OCI-M2 (cell line): ENCODE data around the gene TTLL9.

ENCODE experiments used
- DNase-seq: peaks from one replicate; lab custom pipeline; 2025; ENCODE audit not compliant: unreplicated experiment; lab: John Stamatoyannopoulos, UW

The TTLL9 gene

GRCh38 chr20:31857861-31858759 lies 12.3 kb upstream of the TTLL9 start:
- DNase-seq: no peak

DNA sequence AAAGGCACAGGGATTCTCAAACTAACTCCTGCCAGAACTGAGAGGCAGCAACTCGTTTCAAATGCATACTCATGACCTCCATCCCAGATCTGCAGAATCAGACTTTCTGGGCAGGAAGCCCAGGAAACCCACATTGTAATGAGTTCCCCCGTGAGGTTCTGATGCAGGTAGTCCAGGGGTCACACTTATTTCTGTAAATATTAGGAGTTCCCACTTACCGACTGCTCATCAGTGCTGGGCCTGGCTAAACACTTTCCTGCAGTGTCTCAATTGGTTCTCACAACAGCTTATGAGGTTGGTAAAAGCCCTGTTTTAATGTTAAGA lies 11.7 kb upstream of the TTLL9 start:
- no peak for DNase-seq

DNA sequence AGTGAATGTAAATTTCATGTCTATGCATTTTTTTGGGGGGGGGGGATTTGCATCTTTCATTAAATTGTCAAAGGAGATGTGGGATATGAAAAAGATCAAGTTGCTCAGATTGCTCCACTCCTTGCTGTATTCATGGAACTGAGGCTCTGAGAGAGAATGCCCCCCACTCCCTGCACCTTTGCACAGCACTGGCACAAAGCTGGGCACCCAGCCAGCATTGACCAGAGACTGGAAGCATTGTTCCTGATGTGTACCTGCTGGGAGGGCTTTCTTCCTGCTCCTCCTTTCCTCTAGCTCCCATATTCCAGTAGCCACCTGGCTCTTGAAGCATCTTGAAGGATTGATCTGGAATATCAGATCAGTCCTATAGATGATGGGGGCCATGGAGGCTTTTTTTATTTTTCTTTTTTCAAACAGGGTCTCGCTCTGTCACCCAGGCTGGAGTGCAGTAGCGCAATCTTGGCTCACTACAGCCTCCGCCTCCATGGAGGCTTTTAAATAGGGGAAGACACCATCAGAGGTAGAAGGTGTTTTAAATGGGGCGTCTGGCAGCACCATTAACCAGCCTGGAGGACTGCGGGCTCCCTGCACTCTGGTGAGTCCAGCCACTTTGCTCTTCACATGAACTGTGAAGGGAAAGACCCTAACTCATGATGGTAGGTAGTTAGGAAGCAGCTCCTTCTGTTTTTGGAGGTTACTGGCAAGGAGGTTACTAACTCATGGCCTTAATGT lies 11.0 kb upstream of the TTLL9 start:
- no peak for DNase-seq

DNA sequence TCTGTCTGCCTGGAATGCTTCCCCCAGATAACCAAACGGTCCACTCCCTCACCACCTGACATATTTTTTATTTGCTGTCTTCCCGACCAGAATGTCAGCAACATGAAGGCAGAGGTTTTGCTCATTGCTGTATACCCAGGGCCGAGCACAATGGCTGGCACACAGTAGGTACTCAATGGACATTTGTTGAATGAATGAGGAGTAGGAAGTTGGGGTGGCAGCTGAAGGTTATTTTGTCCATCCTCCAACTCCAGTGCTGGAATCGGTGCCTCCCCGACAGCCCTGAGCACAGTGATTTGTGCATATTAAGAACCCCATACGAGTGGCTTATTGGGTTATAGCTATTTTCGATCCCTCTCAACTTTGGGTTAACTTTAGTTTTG lies 10.4 kb upstream of the TTLL9 start:
- no peak for DNase-seq

- no peak for DNase-seq
Observed at GRCh38 chr20:31860390-31861134, 9.9 kb upstream of the TTLL9 start.

GRCh38 chr20:31861135-31861384 lies 9.4 kb upstream of the TTLL9 start:
- DNase-seq: no peak

- DNase-seq: no peak
Observed at GRCh38 chr20:31861385-31862156, 8.9 kb upstream of the TTLL9 start.

- DNase-seq: no peak
Observed at GRCh38 chr20:31862157-31862470, 8.3 kb upstream of the TTLL9 start.

- no peak for DNase-seq
Observed at GRCh38 chr20:31862506-31862905, 7.9 kb upstream of the TTLL9 start.

DNA sequence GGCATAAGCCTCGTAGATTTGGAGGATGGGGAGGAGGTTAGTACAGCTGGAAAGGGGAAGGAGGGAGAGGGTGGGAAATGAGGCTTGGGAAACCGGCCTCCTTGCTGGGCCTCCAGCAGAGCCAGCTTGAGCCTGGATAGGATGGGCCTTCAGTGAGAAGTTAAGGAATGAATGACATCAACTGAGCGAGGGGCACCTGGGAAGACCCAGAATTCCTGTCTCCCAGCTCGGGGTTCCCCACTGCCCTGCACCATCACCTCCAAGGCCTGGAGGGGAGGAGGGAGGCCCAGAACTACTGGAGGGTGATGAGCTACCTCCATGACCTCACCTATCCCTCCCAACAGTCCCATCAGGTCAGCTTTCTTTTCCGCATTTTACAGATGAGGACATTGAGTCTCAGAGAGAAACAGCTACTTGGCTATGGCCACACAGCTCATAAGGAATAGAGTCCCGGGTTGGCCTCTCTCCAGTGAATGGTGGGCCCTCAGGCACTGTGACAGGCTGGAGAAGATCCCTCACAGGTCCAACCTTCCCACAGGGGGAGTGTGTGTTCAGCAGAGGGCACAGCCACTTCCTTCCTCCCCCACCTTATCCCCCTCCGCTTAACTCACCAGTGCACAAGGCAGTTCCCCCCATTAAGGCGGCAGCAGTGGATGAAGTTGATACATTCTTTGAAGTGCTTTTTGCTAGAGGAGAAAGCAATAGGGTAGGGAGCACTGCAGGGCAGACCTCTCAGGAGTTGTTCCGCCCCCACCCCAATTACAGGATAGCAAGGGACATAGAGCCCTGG lies 6.9 kb upstream of the TTLL9 start:
- DNase-seq: no peak

- no peak for DNase-seq
Observed at GRCh38 chr20:31864521-31865400, 5.7 kb upstream of the TTLL9 start.

- no peak for DNase-seq
Observed at GRCh38 chr20:31866221-31866620, 4.2 kb upstream of the TTLL9 start.

DNA sequence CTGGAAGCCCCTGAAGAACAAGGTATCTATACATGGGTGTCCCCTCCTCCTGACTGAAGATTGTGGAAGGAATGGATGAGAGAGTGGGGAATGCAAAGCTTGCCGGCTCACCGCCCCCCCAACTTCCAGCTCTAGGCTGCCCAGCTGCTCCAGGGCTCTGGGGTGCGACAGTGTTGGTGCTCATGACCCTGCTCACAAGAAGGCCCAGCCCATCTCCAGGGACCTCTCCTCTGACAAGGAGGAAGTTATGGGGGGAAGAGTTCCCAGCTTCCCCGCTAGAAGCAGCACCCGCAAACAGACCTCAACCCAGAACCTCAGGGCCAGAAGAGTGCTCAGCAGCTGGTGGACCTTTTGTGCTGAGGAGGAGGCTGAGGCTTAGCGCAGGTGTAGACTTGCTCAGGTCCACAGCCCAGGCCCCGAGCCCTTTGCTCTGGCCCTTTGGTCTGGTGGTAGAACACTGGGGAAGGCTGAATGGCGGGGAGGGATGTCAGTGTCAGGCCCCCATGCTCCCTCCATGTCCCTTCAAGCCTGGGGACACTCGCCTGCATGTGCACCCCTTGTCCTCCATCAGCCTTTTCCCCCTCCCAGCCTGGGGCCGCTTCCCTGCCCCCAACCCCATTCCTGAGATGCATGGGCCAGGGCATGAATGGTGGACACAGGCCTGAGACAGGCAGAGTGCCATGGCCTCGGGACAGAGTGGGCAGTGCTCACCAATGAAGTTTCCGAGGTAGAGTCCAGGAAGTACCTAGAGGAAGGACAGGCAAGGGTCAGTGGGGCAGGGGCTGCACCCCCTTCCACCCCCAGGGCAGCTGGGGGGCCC lies 1.4 kb upstream of the TTLL9 start:
- no peak for DNase-seq

- no peak for DNase-seq
Observed at GRCh38 chr20:31869673-31869941, 827 bp upstream of the TTLL9 start.

DNA sequence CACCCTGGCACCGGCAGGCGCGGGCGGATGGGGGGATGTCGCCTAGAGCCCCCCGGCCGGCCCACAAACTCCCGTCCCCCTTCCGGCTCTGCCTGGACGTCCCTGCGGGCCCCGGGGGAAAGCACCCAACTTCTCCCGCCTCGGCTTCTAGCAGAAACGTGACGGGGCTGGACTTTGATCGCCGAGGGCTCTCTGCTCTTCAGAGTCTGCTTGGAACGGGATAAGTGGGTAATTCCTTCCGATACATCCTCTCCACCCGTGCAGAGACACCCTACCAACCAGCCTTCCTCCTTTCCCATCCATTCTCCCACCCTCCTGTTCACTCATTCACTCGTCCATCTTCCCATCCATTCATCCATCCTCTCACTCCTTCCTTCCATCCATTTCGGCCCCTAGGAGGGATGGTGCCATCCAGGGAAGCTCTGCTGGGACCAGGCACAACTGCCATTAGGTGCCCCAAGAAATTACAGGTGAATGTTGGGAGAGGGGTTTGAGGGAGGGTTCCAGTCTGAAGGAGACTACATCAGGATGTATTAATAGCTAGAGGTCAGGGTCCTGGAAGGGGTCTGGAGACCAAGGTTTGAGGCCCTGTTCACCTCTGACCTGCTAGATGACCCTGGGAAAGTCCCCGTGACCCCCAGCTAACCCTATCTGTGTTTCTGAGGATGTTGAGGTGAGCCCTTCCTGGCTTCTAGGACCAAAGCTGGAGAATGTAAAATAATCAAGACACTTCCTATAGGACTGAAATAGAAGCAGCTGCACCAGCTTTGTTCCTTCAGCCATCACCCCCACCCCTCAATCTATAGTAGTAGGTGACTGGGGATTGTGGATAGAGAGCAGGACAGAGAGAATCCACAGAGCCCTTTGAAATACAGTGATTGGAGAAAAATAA lies 538 bp downstream of the TTLL9 start:
- DNase-seq: no peak

GRCh38 chr20:31871618-31871954 lies 1.2 kb downstream of the TTLL9 start:
- no peak for DNase-seq

DNA sequence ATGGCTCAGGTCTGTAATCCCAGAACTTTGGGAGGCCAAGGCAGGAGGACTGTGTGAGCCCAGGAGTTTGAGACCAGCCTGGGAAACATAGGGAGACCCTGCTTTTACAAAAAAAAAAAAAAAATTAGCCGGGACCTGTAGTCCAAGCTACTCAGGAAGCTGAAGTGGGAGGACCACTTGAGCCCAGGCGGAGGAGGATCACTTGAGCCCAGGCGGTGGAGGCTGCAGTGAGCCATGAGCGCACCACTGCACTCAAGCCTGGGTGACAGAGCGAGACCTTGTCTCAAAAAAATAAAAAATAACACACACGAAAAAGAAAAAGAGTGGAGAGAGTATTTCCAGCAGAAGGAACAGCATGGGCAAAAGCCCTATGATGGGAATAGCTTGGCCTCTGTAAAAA lies 2.0 kb downstream of the TTLL9 start:
- DNase-seq: no peak

DNA sequence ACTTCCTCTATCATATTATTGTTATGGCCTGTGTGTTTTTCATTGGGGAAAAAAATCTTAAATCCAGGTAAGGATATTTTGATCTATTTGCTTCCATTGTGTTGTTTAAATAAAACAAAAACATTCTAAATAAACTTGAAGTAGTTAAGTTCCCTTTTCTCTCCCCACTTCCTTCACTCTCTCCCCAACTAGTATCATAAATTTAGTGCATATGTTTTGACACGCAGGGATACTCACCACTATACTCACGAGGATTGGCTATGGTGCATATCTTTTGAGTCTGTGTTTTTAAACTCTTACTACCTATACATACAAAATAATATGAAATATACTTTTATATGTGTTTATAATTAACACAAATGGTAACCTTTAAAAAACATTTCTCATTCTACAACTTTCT lies 5.2 kb downstream of the TTLL9 start:
- DNase-seq: no peak
